Sigmoid colon (tissue), 7 donors: ENCODE results near the gene CEACAM6. TPM values are rescaled to one million over a fixed set of nuclear protein-coding genes. Genes with fewer than 3 reads are reported as not detected.

Experiments used
- DNase-seq: peaks from one replicate; pipeline ENCODE4 v3.0.0-alpha.2; 2019
- H3K27ac ChIP-seq, 4 donors: fragments of 200-600 bp; sonication (generic); one replicate each; pipeline ENCODE4 v1.5.1; 2016 to 2019; ENCODE audit warnings: mild to moderate bottlenecking in 1 of 4
- H3K27me3 ChIP-seq, 3 donors: fragments of 200-600 bp; sonication (generic); one replicate each; pipeline ENCODE4 v1.5.1; 2019; ENCODE audit warnings: mild to moderate bottlenecking in 1 of 3
- H3K36me3 ChIP-seq, 4 donors: fragments of 200-600 bp; sonication (generic); one replicate each; pipeline ENCODE4 v1.5.1; 2016 to 2019
- H3K4me1 ChIP-seq, 4 donors: fragments of 200-600 bp; sonication (generic); one replicate each; pipeline ENCODE4 v1.5.1; 2017 to 2019
- H3K4me3 ChIP-seq, 4 donors: fragments of 200-600 bp; sonication (generic); one replicate each; pipeline ENCODE4 v1.5.1; 2017 to 2019; ENCODE audit warnings: mild to moderate bottlenecking in 2 of 4, moderate library complexity in 1 of 4
- H3K9me3 ChIP-seq, 4 donors: fragments of 200-600 bp in 3 of 4; sonication (generic) in 3 of 4; one replicate each; pipeline versions ENCODE4 v1.5.1 to v1.6.1; 2013 to 2019
- EP300 ChIP-seq, 4 donors: sonication (generic); formaldehyde crosslinking; IDR thresholded peaks; one replicate each; pipeline ENCODE4 v1.6.1; 2017; ENCODE audit warnings: antibody characterized with exemption in 4 of 4
- POLR2A ChIP-seq, 2 donors: fragments of 450-650 bp; IDR thresholded peaks; one replicate each; pipeline ENCODE4 v1.6.1; 2016; ENCODE audit warnings: antibody characterized with exemption in 2 of 2, mild to moderate bottlenecking in 2 of 2, moderate library complexity in 2 of 2
- POLR2AphosphoS5 ChIP-seq, 4 donors: sonication (generic); formaldehyde crosslinking; IDR thresholded peaks; one replicate each; pipeline ENCODE4 v1.6.1; 2017; ENCODE audit warnings: antibody characterized with exemption in 4 of 4
- whole genome bisulfite sequencing, 2 donors: extraction: QIAGEN DNeasy Blood & Tissue Kit; methylation state at CpG; one replicate each; pipeline ENCODE4 v1.1.7; 2013; 5-methylcytosine and 5-hydroxymethylcytosine counted together
- intact Hi-C: fragments of 100-400 bp; cut with DNase I; formaldehyde crosslinking; loops from one replicate; pipeline ENCODE4 v1.15.1; 2023
- polyA plus RNA-seq, 3 donors: library from polyadenylated mRNA; stranded (reverse); fragments of 200-250 nt; gene quantifications; one replicate each; pipeline ENCODE4 v1.2.3, GENCODE V29; 2013
- total RNA-seq, 4 donors: library from RNA; depleted of rRNA; stranded (reverse); fragments of >200 nt; gene quantifications; one replicate each; pipeline ENCODE4 v1.1.0, GENCODE V29; 2016
- TF ChIP-seq, protein P1 (sequence below), 4 experiments: fragments of 450-650 bp in 3 of 4; fragments of 200-600 bp in 1 of 4; IDR thresholded peaks; one replicate each; pipeline ENCODE4 v1.5.1; 2016 to 2019; ENCODE audit warnings: antibody characterized with exemption in 4 of 4, mild to moderate bottlenecking in 3 of 4, moderate library complexity in 2 of 4
- donor health status: healthy with polysubstance abuse.
- donor health status: Bipolar disorder and iron deficiency.
- donor health status: healthy.

Gene CEACAM6
- total and polyA plus RNA-seq, 7 donors = 0.27 to 516 (median 18.1) TPM; not detected in 1

DNA sequence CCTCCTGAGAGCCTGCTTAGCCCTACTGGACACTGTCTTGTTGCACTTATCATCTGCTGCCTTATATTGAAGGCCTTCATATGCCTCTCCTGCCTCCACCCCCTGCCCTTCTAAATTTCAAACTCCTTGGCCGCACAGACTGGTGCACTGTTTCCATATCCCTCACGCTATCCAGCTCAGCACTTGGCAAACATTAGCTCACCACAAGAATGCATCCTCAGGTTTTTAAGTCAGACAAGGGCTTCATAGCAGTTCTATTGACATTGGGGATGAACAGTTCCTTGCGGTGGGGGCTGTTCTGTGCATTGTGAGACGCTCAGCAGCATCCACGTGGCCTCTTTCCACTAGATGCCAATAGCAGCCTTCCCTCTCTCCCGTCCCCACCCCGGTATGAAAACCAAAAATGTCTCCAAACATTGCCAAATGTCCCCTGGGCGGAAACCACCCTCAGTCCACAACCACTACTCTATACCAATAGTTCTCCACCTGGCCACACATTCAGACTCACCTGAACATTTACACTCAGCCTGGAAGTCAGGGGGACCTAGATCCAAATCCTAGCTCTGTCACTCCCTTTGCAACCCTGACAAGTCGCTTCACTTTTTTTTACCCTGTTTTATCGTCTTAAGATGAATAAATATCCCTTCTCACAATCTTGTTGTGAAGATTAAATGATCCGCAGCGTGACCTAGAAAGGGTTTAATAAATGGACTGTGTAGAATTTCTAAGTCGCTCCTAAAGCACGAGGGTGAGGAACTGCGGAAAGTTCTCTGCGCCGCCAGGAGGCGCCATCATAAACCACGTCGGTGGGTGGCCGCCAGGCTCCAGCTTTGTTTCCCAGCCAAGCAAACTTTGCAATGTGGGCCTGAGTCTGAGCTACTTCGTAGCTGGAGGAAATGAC is 37.4 kb downstream of the CEACAM6 start:
- Histone ChIP-seq H3K4me3 (no peak overlapping the region), H3K27me3 (peaks cover 0 to 35% (median 4%) of the 10 kb centered on the region in 3 donors), H3K4me1 (no peaks in the 10 kb centered on the region), H3K36me3 (no peaks in the 10 kb centered on the region), H3K9me3 (no peaks in the 10 kb centered on the region), H3K27ac (no peak overlapping the region)
- intact Hi-C loops = no loop called here
- 26 to 30% methylated on average over 22 of the region's 22 CpGs for WGBS, 2 donors
- TF ChIP-seq, protein P1, sequence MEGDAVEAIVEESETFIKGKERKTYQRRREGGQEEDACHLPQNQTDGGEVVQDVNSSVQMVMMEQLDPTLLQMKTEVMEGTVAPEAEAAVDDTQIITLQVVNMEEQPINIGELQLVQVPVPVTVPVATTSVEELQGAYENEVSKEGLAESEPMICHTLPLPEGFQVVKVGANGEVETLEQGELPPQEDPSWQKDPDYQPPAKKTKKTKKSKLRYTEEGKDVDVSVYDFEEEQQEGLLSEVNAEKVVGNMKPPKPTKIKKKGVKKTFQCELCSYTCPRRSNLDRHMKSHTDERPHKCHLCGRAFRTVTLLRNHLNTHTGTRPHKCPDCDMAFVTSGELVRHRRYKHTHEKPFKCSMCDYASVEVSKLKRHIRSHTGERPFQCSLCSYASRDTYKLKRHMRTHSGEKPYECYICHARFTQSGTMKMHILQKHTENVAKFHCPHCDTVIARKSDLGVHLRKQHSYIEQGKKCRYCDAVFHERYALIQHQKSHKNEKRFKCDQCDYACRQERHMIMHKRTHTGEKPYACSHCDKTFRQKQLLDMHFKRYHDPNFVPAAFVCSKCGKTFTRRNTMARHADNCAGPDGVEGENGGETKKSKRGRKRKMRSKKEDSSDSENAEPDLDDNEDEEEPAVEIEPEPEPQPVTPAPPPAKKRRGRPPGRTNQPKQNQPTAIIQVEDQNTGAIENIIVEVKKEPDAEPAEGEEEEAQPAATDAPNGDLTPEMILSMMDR (IDR thresholded peaks at IDR 0.05) = peak in 2 of 4 experiments; percentile 6 to 32
- TF ChIP-seq POLR2AphosphoS5 (IDR thresholded peaks at IDR 0.05) = no peak
- DNase-seq = no peak

DNA sequence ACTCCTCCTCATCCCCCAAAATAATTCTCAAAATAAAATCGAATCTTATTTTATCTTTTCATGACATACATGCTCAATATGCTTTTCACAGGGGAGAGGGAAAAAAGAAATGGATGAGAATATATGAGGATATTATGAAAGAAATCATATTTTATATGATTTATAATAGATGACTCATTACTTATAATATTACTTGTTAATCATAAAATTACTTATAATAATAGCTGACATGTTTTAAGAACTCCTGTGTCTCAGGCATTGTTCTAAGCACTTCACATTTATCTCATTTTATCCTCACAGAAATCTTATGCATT is 38.0 kb downstream of the CEACAM6 start:
- intact Hi-C loops = no loop called here
- Histone ChIP-seq H3K27me3 (peaks cover 0 to 35% (median 4%) of the 10 kb centered on the region in 3 donors), H3K36me3 (no peaks in the 10 kb centered on the region), H3K4me1 (no peaks in the 10 kb centered on the region), H3K4me3 (no peak overlapping the region), H3K27ac (no peak overlapping the region), H3K9me3 (no peaks in the 10 kb centered on the region)
- TF ChIP-seq, protein P1 (IDR thresholded peaks at IDR 0.05) = no peak
- no peak for TF ChIP-seq POLR2A (IDR thresholded peaks at IDR 0.05)
- TF ChIP-seq EP300 (IDR thresholded peaks at IDR 0.05) = no peak
- TF ChIP-seq POLR2AphosphoS5 (IDR thresholded peaks at IDR 0.05) = no peak
- no peak for DNase-seq
- WGBS, 2 donors = 1 to 3% methylated on average over 1 of the region's 1 CpG

DNA sequence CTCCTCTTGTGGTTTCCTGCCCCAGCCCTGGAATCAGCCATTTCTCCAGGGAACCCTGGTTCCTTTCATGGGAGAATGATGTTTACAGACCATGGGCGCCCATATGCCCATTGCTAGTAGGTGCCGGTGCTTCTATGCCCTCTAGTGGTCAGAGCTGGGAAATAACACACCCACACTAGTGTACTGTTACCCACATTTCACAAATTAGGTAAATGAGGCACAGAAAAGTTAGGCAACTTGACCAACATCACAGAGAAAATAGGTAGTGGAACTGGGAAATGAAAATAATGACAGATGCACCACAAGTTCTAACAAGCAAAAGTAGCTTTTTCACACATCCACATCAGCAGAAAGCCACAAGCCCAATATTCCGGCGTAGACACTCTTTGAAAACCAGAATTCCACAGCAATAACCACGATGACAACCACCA is 39.7 kb downstream of the CEACAM6 start:
- intact Hi-C loops = no loop called here
- DNase-seq = no peak
- 38 to 43% methylated on average over 5 of the region's 5 CpGs for WGBS, 2 donors

DNA sequence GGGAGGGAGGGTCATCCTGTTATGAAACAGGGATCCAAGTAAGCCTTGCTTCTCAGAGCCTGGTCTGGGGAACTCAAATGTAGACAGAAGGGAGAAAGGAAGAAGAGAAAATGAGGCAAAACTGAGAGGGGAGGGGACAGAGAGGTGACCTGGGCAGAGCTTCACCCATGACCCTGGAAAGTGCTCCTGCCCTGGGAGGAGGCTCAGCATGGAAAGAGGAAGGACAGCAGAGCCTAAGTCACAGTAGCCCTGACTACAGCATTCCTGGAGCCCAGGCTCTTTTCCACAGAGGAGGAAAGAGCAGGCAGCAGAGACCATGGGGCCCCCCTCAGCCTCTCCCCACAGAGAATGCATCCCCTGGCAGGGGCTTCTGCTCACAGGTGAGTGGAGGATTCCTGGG is 41.0 kb downstream of the CEACAM6 start, which contains the start of gene CEACAM3:
Gene CEACAM3, plus strand, starts transcription at position 226 of the 400 bp plus-strand sequence. Its CDS starts 91 bp downstream, at position 317.
- TF ChIP-seq POLR2A (IDR thresholded peaks at IDR 0.05) = no peak
- TF ChIP-seq, protein P1 (IDR thresholded peaks at IDR 0.05) = no peak
- TF ChIP-seq POLR2AphosphoS5 (IDR thresholded peaks at IDR 0.05) = no peak
- no peak for TF ChIP-seq EP300 (IDR thresholded peaks at IDR 0.05)
- no peak for DNase-seq
- Histone ChIP-seq H3K36me3 (no peaks in the 10 kb centered on the region), H3K4me1 (no peaks in the 10 kb centered on the region), H3K4me3 (no peak within 1 kb of the TSS), H3K27me3 (peaks cover 0 to 22% (median 4%) of the 10 kb centered on the region in 3 donors), H3K9me3 (no peaks in the 10 kb centered on the region), H3K27ac (no peak within 1 kb of the TSS)
- intact Hi-C loops = no loop called here

More for the DNA sequence above, 39.7 kb downstream of the CEACAM6 start:
- Histone ChIP-seq H3K27ac (no peak overlapping the region), H3K4me3 (no peak overlapping the region), H3K27me3 (peaks cover 0 to 30% (median 4%) of the 10 kb centered on the region in 3 donors), H3K9me3 (no peaks in the 10 kb centered on the region), H3K36me3 (no peaks in the 10 kb centered on the region), H3K4me1 (no peaks in the 10 kb centered on the region)
- TF ChIP-seq, protein P1 (IDR thresholded peaks at IDR 0.05) = peak; percentile 9 to 75 (median 66)
- TF ChIP-seq POLR2A (IDR thresholded peaks at IDR 0.05) (no peak), EP300 (IDR thresholded peaks at IDR 0.05) (no peak)
